Measurements from ENCODE around the gene SMARCE1.

DNA sequence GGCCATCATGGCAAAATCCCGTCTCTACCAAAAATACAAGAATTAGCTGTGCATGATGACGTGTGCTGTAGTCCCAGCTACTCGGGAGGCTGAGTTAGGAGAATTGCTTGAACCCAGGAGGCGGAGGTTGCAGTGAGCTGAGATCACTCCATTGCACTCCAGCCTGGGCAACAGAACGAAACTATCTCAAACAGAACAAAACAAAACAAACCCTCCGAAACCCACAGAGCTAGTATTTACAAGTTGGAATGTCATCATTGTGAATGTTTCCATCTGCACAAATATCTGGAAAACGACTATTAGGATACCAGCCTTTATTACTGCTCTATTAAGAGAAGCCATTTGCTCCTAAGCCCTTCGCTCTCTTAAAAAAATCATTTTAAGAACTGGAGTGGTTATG, 26.0 kb downstream of the SMARCE1 start:
- TF ChIP-seq ZNF777 (tag by site-specific recombination; IDR thresholded peaks at IDR 0.05; ENCODE audit: borderline replicate concordance) (no peak), ZNF324 (tag by site-specific recombination; IDR thresholded peaks at IDR 0.05) (no peak), ZNF707 (tag by site-specific recombination; IDR thresholded peaks at IDR 0.05) (no peak), MYNN (tag by site-specific recombination; IDR thresholded peaks at IDR 0.05; ENCODE audit: borderline replicate concordance) (no peak), ZBTB21 (tag by site-specific recombination; IDR thresholded peaks at IDR 0.05) (no peak), SP2 (tag by site-specific recombination; IDR thresholded peaks at IDR 0.05) (no peak)
- TF ChIP-seq, protein P1, sequence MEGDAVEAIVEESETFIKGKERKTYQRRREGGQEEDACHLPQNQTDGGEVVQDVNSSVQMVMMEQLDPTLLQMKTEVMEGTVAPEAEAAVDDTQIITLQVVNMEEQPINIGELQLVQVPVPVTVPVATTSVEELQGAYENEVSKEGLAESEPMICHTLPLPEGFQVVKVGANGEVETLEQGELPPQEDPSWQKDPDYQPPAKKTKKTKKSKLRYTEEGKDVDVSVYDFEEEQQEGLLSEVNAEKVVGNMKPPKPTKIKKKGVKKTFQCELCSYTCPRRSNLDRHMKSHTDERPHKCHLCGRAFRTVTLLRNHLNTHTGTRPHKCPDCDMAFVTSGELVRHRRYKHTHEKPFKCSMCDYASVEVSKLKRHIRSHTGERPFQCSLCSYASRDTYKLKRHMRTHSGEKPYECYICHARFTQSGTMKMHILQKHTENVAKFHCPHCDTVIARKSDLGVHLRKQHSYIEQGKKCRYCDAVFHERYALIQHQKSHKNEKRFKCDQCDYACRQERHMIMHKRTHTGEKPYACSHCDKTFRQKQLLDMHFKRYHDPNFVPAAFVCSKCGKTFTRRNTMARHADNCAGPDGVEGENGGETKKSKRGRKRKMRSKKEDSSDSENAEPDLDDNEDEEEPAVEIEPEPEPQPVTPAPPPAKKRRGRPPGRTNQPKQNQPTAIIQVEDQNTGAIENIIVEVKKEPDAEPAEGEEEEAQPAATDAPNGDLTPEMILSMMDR (tag by site-specific recombination; IDR thresholded peaks at IDR 0.05), result no peak
- TF ChIP-seq, protein P2, sequence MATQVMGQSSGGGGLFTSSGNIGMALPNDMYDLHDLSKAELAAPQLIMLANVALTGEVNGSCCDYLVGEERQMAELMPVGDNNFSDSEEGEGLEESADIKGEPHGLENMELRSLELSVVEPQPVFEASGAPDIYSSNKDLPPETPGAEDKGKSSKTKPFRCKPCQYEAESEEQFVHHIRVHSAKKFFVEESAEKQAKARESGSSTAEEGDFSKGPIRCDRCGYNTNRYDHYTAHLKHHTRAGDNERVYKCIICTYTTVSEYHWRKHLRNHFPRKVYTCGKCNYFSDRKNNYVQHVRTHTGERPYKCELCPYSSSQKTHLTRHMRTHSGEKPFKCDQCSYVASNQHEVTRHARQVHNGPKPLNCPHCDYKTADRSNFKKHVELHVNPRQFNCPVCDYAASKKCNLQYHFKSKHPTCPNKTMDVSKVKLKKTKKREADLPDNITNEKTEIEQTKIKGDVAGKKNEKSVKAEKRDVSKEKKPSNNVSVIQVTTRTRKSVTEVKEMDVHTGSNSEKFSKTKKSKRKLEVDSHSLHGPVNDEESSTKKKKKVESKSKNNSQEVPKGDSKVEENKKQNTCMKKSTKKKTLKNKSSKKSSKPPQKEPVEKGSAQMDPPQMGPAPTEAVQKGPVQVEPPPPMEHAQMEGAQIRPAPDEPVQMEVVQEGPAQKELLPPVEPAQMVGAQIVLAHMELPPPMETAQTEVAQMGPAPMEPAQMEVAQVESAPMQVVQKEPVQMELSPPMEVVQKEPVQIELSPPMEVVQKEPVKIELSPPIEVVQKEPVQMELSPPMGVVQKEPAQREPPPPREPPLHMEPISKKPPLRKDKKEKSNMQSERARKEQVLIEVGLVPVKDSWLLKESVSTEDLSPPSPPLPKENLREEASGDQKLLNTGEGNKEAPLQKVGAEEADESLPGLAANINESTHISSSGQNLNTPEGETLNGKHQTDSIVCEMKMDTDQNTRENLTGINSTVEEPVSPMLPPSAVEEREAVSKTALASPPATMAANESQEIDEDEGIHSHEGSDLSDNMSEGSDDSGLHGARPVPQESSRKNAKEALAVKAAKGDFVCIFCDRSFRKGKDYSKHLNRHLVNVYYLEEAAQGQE (tag by site-specific recombination; IDR thresholded peaks at IDR 0.05), result no peak
- TF ChIP-seq, protein P3, sequence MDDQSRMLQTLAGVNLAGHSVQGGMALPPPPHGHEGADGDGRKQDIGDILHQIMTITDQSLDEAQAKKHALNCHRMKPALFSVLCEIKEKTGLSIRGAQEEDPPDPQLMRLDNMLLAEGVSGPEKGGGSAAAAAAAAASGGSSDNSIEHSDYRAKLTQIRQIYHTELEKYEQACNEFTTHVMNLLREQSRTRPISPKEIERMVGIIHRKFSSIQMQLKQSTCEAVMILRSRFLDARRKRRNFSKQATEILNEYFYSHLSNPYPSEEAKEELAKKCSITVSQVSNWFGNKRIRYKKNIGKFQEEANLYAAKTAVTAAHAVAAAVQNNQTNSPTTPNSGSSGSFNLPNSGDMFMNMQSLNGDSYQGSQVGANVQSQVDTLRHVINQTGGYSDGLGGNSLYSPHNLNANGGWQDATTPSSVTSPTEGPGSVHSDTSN (CRISPR knock-in tag; IDR thresholded peaks at IDR 0.05), result no peak
- TF ChIP-seq, protein P4, sequence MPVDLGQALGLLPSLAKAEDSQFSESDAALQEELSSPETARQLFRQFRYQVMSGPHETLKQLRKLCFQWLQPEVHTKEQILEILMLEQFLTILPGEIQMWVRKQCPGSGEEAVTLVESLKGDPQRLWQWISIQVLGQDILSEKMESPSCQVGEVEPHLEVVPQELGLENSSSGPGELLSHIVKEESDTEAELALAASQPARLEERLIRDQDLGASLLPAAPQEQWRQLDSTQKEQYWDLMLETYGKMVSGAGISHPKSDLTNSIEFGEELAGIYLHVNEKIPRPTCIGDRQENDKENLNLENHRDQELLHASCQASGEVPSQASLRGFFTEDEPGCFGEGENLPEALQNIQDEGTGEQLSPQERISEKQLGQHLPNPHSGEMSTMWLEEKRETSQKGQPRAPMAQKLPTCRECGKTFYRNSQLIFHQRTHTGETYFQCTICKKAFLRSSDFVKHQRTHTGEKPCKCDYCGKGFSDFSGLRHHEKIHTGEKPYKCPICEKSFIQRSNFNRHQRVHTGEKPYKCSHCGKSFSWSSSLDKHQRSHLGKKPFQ (tag by site-specific recombination; IDR thresholded peaks at IDR 0.05), result no peak
